ENCODE results near the gene DISC1.

- no peak for TF ChIP-seq CTCF (conservative IDR thresholded peaks at IDR 0.05)
- TF ChIP-seq ZFX (IDR thresholded peaks at IDR 0.05): no peak
Observed at GRCh38 chr1:231639819-231640218, 13.2 kb downstream of the DISC1 start.
